KMS-11 (cell line): ENCODE measurements around the gene ASB1.
A peak's percentile ranks its signal among the peaks of the same experiment; 100 is the strongest.

Source experiments
- H2AFZ ChIP-seq: fragments of 200-600 bp; sonication (generic); 2 replicates; pipeline ENCODE4 v1.6.1; 2016; ENCODE audit warnings: antibody characterized with exemption, mixed run types, low read depth
- H3K27ac ChIP-seq: fragments of 200-600 bp; sonication (generic); 2 replicates; pipeline ENCODE4 v1.6.1; 2016; ENCODE audit warnings: mild to moderate bottlenecking, mixed run types
- H3K27me3 ChIP-seq: fragments of 200-600 bp; sonication (generic); 2 replicates; pipeline ENCODE4 v1.6.1; 2017; ENCODE audit warnings: mild to moderate bottlenecking, low read depth, mixed run types, moderate library complexity; ENCODE audit not compliant: insufficient read depth
- H3K36me3 ChIP-seq: fragments of 200-600 bp; sonication (generic); 2 replicates; pipeline ENCODE4 v1.6.1; 2017; ENCODE audit warnings: mild to moderate bottlenecking, mixed run types; ENCODE audit not compliant: insufficient read depth
- H3K4me1 ChIP-seq: fragments of 200-600 bp; sonication (generic); 2 replicates; pipeline ENCODE4 v1.6.1; 2016; ENCODE audit warnings: mild to moderate bottlenecking, low read depth, mixed run types; ENCODE audit not compliant: poor library complexity, severe bottlenecking
- H3K4me2 ChIP-seq: fragments of 200-600 bp; sonication (generic); 2 replicates; pipeline ENCODE4 v1.7.0; 2016; ENCODE audit warnings: mild to moderate bottlenecking, mixed run types
- H3K4me3 ChIP-seq: fragments of 200-600 bp; sonication (generic); IDR thresholded peaks from 2 replicates; pipeline ENCODE4 v1.6.1; 2017; ENCODE audit warnings: low read depth, low read length, mixed read lengths; ENCODE audit not compliant: insufficient read depth
- H3K79me2 ChIP-seq: fragments of 200-600 bp; sonication (generic); 2 replicates; pipeline ENCODE4 v1.6.1; 2016; ENCODE audit warnings: low read depth, mixed run types; ENCODE audit not compliant: insufficient read depth
- H3K9ac ChIP-seq: fragments of 200-600 bp; sonication (generic); 2 replicates; pipeline ENCODE4 v1.6.1; 2016; ENCODE audit warnings: mild to moderate bottlenecking, mixed run types
- H4K20me1 ChIP-seq: fragments of 200-600 bp; sonication (generic); 2 replicates; pipeline ENCODE4 v1.6.1; 2016; ENCODE audit warnings: mild to moderate bottlenecking, mixed run types; ENCODE audit not compliant: insufficient read depth
- TF ChIP-seq, protein P1 (sequence below): fragments of 200-600 bp; sonication (generic); conservative IDR thresholded peaks from 2 replicates; pipeline ENCODE4 v1.6.1; 2017; ENCODE audit warnings: low read depth, mild to moderate bottlenecking, antibody characterized with exemption, low read length, moderate library complexity, mixed read lengths

ASB1 gene

GRCh38 chr2:238409341-238410199, 17.2 kb upstream of the ASB1 start:
- no peaks in the 10 kb centered on the region for H3K36me3 ChIP-seq
- H2AFZ ChIP-seq: no peak overlapping the region
- peaks cover 5% of the 10 kb centered on the region for H3K4me1 ChIP-seq
- no peaks in the 10 kb centered on the region for H3K79me2 ChIP-seq
- H3K27ac ChIP-seq: no peak overlapping the region
- H3K4me3 ChIP-seq: no peak overlapping the region
- no peaks in the 10 kb centered on the region for H4K20me1 ChIP-seq
- TF ChIP-seq, protein P1, sequence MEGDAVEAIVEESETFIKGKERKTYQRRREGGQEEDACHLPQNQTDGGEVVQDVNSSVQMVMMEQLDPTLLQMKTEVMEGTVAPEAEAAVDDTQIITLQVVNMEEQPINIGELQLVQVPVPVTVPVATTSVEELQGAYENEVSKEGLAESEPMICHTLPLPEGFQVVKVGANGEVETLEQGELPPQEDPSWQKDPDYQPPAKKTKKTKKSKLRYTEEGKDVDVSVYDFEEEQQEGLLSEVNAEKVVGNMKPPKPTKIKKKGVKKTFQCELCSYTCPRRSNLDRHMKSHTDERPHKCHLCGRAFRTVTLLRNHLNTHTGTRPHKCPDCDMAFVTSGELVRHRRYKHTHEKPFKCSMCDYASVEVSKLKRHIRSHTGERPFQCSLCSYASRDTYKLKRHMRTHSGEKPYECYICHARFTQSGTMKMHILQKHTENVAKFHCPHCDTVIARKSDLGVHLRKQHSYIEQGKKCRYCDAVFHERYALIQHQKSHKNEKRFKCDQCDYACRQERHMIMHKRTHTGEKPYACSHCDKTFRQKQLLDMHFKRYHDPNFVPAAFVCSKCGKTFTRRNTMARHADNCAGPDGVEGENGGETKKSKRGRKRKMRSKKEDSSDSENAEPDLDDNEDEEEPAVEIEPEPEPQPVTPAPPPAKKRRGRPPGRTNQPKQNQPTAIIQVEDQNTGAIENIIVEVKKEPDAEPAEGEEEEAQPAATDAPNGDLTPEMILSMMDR: no peak
- no peaks in the 10 kb centered on the region for H3K27me3 ChIP-seq
- no peak overlapping the region for H3K4me2 ChIP-seq
- no peak overlapping the region for H3K9ac ChIP-seq

DNA sequence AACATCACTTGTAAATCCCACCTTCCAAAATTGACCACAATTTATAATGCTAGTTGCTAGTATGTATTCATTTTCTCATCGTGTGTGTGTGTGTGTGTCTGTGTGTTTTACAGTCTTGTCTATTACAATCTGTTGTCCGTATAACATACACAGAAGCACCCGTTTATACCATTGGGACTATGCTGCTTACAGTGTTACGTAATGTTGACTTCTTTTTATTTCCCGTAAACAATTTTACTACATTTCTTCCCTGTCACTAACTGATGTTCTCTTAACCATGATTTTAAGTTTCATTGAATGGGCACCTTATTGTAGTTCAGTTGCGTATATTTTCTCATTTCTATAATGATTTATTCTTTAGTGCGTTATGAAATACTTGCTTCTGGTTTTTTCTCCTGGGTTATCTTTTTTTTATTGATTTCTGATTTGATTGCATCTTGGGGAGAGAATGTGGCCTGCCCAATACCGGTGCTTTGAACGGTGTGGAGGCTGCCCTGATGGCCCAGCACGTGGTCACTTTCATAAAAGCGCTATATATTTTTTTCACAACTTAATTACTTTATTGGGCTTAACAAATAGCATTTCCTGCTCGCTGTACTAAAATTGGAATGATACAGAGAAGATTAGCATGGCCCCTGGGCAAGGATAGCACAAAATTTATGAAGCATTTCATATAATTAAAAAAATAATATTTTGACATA, 14.5 kb upstream of the ASB1 start:
- peaks cover 16% of the 10 kb centered on the region for H3K4me1 ChIP-seq
- no peak overlapping the region for H3K4me3 ChIP-seq
- no peaks in the 10 kb centered on the region for H4K20me1 ChIP-seq
- H3K36me3 ChIP-seq: no peaks in the 10 kb centered on the region
- no peak overlapping the region for H3K9ac ChIP-seq
- H3K27ac ChIP-seq: no peak overlapping the region
- H3K79me2 ChIP-seq: no peaks in the 10 kb centered on the region
- H3K27me3 ChIP-seq: no peaks in the 10 kb centered on the region
- H2AFZ ChIP-seq: no peak overlapping the region
- H3K4me2 ChIP-seq: no peak overlapping the region
- TF ChIP-seq, protein P1: no peak

DNA sequence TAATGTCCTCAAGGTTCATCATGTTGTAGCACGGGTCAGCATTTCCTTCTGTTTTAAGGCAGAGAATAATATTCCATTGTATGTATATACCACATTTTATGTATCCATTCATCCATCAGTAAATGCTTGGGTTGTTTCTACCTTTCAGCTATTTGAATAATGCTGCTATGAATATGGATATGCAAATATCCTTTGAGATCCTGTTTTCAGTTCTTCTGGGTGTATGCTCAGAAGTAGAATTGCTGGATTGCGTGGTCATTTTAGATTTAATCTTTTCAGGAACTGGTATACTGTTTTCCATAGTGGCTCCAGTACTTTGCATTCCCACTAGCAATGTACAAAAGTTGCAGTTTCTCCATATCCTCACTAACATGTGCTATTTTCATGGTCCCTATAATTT, 13.4 kb upstream of the ASB1 start:
- H3K4me1 ChIP-seq: peaks cover 16% of the 10 kb centered on the region
- H4K20me1 ChIP-seq: no peaks in the 10 kb centered on the region
- no peaks in the 10 kb centered on the region for H3K36me3 ChIP-seq
- no peak overlapping the region for H2AFZ ChIP-seq
- no peak overlapping the region for H3K4me2 ChIP-seq
- TF ChIP-seq, protein P1: no peak
- no peak overlapping the region for H3K4me3 ChIP-seq
- H3K27ac ChIP-seq: no peak overlapping the region
- no peak overlapping the region for H3K9ac ChIP-seq
- H3K27me3 ChIP-seq: no peaks in the 10 kb centered on the region
- no peaks in the 10 kb centered on the region for H3K79me2 ChIP-seq

GRCh38 chr2:238415036-238415764, 11.5 kb upstream of the ASB1 start:
- Histone ChIP-seq H3K9ac (no peak overlapping the region; the same call in 1 of the 2 replicates), H2AFZ (peak overlapping the region; percentile 44; the same call in 1 of the 2 replicates), H3K4me2 (peak overlapping the region; percentile 25; the same call in 1 of the 2 replicates), H3K27ac (peak overlapping the region; percentile 32; the same call in 1 of the 2 replicates), H3K36me3 (no peaks in the 10 kb centered on the region), H4K20me1 (no peaks in the 10 kb centered on the region), H3K79me2 (no peaks in the 10 kb centered on the region), H3K27me3 (no peaks in the 10 kb centered on the region), H3K4me3 (no peak overlapping the region), H3K4me1 (peaks cover 16% of the 10 kb centered on the region)
- TF ChIP-seq, protein P1: no peak
